Measurements from ENCODE around the gene SERPINE2.

Gene SERPINE2

DNA sequence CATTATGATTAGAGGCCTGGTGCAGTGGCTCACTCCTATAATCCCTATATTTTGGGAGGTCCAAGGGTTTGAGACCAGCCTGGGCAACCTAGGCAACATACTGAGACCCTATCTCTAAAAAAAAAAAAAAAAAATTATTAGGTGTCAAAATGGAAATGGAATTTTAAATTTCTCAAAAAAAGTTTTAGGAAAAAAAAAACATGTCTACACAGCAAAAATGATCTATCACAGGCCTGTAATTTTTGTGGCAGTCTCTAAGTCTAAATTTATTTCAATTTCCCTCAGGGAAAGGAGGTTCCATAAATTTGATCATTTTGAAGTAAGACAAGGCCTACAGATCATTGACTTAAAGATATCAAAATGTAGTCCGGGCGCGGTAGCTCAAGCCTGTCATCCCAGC, 65.5 kb downstream of the SERPINE2 start:
- no peak for DNase-seq (ENCODE audit: low read depth)

- DNase-seq (ENCODE audit: low read depth): no peak
These were observed 66.4 kb downstream of the SERPINE2 start for GRCh38 chr2:223972656-223973102.

DNA sequence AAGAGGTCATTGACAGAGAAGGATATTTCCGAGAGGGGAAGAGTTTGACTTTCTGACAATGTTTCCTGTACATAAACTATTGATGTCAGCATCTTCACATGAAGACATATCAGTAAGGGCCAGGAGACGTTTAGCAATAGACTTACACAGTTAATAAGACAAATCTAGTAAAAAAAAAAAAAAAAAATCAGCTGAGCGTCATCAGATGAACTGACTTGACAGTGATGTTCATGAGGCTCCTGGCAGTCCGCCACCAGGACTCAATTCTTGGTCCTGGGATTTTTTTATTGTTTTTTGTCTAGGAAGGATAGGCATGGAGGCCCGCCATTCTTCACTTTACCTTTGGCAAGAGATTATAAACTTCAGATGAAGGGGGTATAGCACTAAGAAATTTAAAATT, 67.4 kb downstream of the SERPINE2 start:
- no peak for DNase-seq (ENCODE audit: low read depth)

GRCh38 chr2:223970343-223971128, 68.5 kb downstream of the SERPINE2 start:
- no peak for DNase-seq (ENCODE audit: low read depth)

DNA sequence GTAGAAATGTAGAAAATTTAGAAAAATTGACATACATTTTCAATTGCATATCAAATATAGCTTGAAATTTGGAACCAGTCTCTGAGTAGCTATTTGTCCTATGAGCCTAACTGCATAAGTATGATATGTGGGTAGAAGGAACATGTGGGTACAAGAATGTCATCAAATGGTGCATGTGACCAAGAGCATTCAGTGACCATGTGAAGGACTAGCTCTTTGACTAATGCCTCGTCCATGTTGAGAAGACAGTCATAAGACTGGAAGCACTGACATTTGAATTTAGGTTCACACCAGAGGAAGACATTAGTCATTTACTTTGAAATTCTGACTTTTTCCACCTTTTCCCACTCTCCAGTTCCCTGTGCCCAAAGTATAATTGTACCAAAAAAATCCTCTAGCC, 69.2 kb downstream of the SERPINE2 start:
- no peak for DNase-seq (ENCODE audit: low read depth)

GRCh38 chr2:223969315-223969714, 69.8 kb downstream of the SERPINE2 start:
- DNase-seq (ENCODE audit: low read depth): no peak

DNA sequence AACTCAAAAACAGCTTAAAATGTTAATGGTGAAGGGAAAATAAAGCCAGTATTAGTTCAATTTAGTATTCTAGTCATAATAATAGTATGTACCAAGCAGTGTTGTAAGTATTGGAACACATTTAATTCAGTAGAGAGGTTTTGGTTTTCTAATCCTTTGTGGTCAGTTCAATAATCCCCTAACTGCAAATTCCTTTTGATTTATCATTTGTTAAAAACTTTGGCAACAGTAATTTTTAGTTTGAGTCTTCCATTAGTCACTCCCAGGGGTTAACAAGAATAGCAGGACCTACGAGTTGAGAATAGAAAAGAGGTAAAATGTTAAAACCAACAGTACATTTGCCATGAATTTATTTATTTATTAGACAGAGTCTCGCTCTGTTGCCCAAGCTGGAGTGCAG, 71.1 kb downstream of the SERPINE2 start:
- DNase-seq (ENCODE audit: low read depth): no peak

- no peak for DNase-seq (ENCODE audit: low read depth)
These were observed 79.4 kb downstream of the SERPINE2 start for GRCh38 chr2:223959688-223960087.

GRCh38 chr2:223957092-223957851, 81.8 kb downstream of the SERPINE2 start, which contains the start of gene MRPL44:
Gene MRPL44, plus strand, starts transcription at chr2:223957463. Its CDS starts 10 bp downstream, at chr2:223957473.
- peak; percentile 95 for DNase-seq (ENCODE audit: low read depth)

GRCh38 chr2:223956300-223956699, 82.8 kb downstream of the SERPINE2 start:
- no peak for DNase-seq (ENCODE audit: low read depth)

DNA sequence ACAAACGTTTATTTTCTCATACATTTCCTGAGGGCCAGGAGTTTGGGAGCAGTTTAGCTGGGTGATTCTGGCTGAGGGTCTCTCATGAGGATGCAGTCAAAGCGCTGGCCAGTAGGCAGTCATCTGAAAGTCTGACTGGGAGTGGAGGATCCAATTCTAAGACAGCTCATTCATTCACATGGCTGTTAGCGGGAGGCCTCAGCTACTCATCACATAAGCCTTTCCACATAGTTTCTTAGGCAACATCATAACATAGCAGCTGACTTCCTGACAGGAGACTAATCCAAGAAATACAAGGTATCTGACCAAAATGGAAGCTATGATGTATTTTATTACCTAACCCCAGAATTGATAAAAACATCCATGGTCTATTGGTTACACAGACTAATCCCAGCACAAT, 84.7 kb downstream of the SERPINE2 start:
- DNase-seq (ENCODE audit: low read depth): no peak

DNA sequence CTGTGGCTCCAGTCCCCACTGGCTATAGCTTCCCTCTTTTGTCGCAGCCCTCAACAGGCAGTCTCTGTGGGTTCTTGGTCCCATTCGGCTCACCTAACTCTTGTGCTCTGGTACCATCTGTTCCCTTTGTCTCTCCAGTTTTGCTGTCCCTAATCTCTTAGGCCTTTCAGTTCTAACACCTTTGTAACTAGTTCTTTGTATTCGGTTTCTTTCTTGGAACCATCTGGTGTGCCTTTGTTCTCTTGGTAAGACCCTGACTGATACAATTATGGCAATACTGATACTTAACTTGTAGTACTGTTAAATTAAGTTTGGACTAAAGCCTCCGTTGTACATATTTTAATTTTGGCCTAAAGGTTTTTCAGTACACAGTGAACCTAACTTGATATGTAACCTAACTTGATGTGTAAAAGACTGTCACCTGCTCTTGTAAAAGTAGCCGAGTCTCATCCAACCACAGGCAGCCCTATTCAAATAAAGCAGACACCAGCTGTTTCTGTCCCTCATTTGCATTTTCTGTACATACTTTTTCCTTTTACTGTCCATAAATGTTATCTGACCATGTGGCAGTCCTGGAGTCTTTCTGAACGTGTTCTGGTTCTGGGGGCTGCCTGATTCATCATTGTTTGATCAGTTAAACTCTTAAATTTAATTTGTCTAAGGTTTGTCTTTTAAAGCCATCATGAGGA, 86.7 kb downstream of the SERPINE2 start:
- no peak for DNase-seq (ENCODE audit: low read depth)

GRCh38 chr2:223950448-223951347, 88.4 kb downstream of the SERPINE2 start:
- no peak for DNase-seq (ENCODE audit: low read depth)

- DNase-seq (ENCODE audit: low read depth): no peak
These were observed 89.7 kb downstream of the SERPINE2 start for GRCh38 chr2:223949241-223949840.

DNA sequence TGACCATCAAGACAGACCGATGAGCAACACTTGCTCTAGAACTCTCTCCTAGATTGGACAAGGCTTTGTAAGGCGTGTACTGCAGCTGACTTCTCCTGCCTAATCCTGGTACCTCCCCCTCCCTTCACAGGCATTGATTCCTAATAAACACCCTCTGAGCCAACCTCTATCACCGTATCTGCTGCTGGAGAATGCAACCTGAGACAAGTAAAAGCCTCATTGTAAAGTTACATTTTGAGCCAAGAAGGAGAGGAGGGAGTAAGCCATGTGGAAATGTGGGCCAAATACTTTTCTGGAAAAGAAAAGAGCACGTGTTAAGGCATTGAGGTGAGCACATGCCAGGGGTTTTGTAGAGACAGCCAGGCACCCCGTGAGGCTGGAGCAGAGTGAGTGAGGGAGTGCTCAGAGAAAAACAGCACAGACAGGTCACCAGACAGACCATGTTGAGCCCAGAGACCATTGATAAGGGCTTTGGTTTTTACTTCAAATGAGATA, 91.3 kb downstream of the SERPINE2 start:
- no peak for DNase-seq (ENCODE audit: low read depth)

DNA sequence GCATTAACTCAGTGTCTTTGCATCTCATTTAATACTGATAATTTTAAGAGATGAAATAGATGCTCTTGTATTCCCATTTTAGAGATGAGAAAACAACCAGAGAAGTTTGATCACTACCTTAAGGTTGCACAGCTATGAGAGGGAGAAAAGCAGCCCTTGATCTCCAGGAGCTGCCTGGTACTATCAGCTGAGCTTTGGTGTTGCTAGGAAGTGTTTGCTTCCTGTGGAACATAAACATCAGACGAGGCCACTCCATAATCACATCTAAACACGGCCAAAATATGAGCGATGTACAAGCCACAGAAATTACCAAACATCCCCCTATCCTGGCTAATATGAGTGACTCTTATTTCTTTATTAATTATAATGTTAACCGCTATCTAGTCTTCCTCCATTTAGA, 93.3 kb downstream of the SERPINE2 start:
- DNase-seq (ENCODE audit: low read depth): no peak

GRCh38 chr2:223944703-223945531, 94.2 kb downstream of the SERPINE2 start, which contains the start of gene WDFY1:
Gene WDFY1, minus strand, starts transcription at chr2:223945335. Its CDS starts 51 bp downstream, at chr2:223945284.
- DNase-seq (ENCODE audit: low read depth): peak; percentile 72

DNA sequence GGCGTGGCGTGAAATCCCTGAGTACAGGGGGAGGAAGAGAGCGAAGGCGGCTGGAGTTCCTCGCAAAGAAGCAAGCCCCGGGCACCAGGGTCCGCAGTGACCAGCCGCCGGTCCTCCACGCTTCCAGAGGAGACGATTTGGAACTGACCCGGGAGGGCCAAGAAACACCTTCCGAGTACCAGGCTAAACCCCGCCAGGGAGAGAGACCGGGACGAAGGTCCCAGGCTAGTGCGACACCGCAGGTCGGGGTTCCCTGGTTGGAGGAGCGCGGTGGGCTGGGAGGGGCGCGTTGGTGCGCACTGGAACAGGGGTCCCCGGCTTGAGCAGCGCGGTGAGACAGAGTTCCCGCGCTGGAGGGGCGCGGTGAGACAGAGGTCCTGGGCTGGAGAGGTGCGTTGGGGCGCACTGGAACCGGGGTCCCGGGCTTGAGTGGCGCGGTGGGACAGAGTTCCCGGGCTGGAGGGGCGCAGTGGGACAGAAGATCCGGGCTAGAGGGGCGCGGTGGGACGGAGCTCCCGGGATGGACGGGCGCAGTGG, 94.9 kb downstream of the SERPINE2 start:
- DNase-seq (ENCODE audit: low read depth): no peak

GRCh38 chr2:223943561-223944008, 95.5 kb downstream of the SERPINE2 start:
- DNase-seq (ENCODE audit: low read depth): no peak

DNA sequence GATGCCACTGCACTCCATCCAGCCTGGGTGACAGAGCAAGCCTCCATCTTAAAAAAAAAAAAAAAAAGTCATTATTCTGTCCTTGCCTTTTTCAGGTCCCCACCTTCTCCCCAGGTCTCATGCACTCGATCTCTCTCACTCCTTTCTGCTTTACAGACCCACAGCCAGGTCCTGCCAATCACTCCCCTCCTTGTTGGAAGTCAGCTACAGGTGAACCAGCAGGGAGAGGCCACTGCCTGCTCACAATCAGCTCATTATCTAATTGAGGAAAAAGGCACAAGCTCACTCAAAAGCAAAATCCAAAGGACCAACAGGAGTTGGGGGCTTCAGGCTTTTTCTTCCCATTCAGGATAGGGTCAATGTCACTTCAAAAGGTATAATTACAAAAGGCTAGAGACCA, 96.0 kb downstream of the SERPINE2 start:
- DNase-seq (ENCODE audit: low read depth): no peak
